G401.6 (cell line): ENCODE data around the gene YPEL1.
"Not testable (repeated sequence)": the region's sequence is repeated elsewhere in the genome, so short reads cannot be mapped to it uniquely, and the experiment has no call there.

Source experiments
- FAIRE-seq: peaks from 2 replicates; lab custom pipeline; 2012; peaks lifted over from hg19 to GRCh38; lab: Jason Lieb, UNC

The YPEL1 gene

GRCh38 chr22:21698430-21699329, 36.9 kb downstream of the YPEL1 start:
- no peak for FAIRE-seq

- FAIRE-seq = no peak
These were observed 37.7 kb downstream of the YPEL1 start for GRCh38 chr22:21697880-21698279.

DNA sequence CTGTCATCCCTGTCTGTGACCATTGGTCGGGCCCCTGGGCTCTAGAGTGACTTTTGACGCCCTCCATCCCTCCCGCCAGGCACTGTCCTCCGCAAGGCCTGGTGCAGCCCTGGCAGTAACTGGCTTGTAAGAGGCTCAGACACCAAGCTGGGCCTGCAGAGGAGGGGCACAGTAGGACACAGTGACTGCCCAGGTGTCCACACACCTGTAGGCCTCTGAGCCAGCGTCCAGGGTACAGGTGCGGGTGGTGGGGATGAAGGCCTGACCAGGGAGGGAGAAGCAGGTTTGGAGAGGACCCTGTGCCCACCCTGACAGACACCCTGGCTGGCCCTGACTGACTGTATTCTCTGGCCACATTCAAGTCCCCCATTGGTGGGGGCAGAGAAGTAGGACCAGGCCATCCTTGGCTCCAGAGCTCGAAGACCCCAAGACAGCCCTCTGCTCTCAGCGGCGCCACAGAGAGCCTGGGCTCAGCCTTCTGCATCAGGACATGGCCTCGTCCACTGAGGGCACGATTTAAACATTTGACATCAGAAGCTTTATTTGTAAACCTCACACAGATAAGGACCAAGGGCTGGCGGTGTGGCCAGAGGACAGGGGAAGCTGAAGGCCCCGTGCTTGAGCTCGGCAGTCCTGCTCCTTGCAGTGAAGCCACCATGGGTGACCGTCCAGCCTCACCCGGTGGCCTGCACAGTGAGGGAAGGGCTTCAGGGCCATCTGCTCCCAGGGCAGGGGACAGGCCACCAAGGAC, 38.4 kb downstream of the YPEL1 start:
- FAIRE-seq = no peak

GRCh38 chr22:21696115-21696514, 39.5 kb downstream of the YPEL1 start:
- no peak for FAIRE-seq

GRCh38 chr22:21695430-21696085, 40.0 kb downstream of the YPEL1 start:
- FAIRE-seq = no peak

GRCh38 chr22:21694795-21695429, 40.7 kb downstream of the YPEL1 start:
- no peak for FAIRE-seq

DNA sequence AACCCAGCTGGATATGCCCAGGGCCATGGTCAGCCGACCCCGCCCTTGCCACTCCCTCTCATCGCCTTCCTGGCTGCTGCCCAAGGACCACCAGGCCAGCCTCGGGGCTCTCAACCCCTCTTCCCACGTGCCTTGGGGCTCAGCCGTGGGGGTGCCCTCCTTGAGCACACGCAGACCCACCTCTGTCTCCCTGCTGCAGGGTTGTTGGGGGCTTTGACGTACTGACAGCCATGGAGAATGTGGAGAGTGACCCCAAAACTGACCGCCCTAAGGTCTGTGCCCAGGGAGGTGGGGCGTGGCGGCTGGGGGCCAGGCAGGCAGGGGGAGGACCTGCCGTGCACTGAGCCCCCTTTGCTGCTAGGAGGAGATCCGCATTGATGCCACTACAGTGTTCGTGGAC, 41.2 kb downstream of the YPEL1 start:
- FAIRE-seq = no peak

DNA sequence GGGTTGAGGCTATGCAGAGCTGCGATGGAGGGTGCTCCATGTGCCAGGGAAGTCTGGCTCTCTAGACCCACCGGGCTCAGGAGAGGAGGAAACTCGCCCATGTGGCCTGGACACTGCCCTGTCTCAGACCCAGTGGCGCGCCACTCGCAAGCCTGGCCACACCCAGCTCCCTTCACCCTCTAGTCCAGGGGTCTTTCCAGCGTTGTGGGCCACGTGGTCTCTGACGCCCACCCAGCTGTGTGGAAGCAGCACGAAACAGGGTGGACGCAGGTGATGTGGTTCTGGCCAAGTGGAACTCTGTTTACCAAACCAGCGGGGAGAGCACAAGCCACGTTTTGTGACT, 41.6 kb downstream of the YPEL1 start:
- no peak for FAIRE-seq

GRCh38 chr22:21693333-21693998, 42.1 kb downstream of the YPEL1 start:
- no peak for FAIRE-seq

- not testable (repeated sequence) for FAIRE-seq
These were observed 42.7 kb downstream of the YPEL1 start for GRCh38 chr22:21692856-21693255.

- FAIRE-seq = no peak
These were observed 43.8 kb downstream of the YPEL1 start for GRCh38 chr22:21691816-21692215.

DNA sequence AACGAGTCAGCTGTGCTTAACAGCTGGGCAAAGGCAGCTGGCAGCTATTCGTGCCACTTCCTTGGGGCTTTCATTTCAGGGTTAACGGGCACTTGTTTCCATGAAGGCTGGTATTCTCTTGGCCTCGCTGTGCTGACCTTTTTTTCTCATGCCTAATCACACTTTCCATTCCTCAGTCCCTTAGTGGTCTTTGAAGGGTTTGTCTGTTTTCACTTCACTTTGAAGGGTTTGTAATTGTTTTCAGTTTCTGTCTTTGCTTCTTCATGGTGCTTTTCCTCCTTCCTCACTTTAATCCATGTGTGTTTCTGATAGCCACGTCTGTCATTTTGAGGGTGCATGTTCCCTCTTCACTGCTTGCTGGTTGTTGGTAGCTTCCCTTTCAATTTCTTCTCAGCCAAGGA, 45.2 kb downstream of the YPEL1 start:
- FAIRE-seq = no peak

DNA sequence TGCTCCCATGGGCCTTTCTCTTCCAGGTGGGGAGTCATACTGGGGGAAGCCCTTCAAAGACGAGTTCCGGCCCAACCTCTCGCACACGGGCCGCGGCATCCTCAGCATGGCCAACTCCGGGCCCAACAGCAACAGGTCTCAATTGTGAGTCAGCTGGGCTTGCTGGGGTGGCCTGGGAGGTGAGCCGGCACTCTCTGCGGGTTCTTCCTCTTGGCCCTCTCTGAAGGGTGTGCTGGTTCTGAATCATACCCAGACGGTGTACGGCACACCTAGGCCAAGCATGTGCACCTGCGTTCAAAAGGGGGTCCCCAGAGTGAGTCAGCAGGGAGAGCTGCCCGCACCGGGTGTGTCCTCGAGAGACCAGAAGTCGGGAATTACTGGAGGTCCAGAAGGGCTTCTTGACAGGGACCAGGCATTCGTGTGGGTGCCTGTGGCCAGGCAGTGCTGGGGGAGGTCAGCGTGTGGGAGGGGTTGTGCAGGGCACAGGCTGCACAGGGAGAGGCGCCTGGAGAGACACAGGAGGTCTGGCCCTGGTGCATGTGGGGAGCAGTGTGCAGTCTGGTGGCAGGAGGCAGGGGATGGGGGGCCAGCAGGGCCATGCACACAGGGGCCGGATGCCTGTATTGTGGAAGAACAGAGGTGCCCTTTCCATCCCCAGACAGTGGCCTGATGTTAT, 46.8 kb downstream of the YPEL1 start:
- FAIRE-seq = no peak

GRCh38 chr22:21688341-21688705, 47.3 kb downstream of the YPEL1 start:
- FAIRE-seq = no peak

DNA sequence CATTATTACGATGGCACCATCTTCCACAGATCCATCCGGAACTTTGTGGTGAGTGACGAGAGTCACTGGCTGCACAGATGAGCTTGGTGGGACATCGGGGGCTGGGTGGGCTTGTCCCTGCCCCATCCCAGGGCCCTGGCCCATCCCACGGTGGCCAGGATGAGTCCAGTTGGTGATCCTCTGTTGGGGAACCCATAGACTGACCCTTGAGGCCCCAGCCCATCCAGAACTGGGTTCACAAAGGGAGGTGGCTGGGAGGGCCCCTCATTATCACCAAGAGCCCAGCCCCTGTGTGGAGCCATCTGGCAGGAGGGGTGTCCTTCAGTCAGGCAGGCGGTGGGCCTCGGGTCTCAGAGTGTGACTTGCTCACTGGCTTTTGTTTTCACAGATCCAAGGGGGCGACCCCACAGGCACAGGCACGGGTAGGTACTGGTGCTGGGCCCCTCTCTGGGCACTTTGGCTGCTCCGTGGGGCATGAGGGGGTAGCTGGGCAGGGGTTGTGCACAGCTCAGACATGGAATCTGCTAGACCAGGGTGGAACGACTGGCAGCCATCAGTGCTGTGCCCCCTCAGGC, 47.8 kb downstream of the YPEL1 start:
- no peak for FAIRE-seq

DNA sequence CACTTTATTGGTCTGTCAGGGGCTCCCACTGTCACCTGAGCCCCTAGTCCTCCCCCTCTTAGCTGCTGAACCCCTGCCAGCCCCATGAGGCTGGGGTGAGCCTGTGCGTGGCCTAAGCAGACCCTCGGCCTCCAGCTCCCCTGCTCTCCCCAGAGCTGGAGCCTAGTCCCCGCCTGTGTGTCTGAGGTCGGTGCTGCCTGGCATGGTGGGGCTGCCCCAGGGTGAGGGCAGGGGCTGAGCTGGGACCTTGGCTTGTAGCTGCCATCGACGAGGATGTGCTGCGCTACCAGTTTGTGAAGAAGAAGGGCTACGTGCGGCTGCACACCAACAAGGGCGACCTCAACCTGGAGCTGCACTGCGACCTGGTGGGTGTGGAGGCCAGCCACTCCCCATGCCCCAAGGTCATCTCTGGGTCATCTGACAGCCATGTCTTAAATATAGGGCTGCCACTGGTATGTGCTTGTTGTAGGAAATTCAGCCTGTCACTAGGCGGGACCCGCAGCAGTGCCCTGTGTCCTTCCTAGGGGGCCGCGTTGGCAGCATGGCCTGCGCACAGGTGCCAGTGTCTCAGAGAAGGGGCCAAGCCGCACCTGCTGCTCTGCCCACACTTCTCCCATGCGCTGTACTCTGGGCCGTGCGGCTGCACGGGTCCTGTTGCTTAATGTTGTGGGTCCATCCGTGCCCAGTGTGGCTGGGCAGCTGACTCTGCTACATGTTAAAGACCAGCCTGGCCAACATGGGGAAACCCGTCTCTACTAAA, 48.8 kb downstream of the YPEL1 start:
- no peak for FAIRE-seq

- no peak for FAIRE-seq
These were observed 49.4 kb downstream of the YPEL1 start for GRCh38 chr22:21686193-21686608.

GRCh38 chr22:21685164-21685513, 50.5 kb downstream of the YPEL1 start:
- no peak for FAIRE-seq

DNA sequence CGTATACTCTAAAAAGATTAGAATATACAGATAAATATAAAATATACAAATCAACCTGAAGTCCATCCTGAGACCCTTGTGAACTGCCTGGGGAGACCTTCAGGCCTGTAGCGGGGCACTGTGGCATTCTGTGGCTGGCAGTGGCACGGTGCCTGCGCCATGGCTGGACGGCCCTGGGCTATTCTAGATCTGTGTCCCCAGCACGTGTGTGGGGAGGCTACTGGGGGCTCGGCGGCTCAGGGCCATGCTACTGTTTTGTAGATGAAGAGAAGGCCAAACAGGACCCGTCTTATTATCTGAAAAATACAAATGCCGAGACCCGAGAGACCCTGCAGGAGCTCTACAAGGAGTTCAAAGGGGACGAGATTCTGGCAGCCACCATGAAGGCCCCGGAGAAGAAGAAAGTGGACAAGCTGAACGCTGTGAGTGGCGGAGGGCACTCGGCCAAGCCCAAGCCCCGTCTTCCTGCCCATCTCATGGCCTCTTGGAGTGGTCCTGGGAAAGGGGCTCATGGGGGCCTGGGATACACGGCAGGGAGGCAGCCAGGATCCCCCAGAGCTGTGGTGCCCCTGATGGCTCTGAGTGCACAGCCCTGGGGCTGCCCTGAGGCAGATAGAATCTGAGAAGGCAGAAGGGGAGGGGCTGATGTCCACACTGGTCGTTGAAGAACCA, 51.0 kb downstream of the YPEL1 start:
- FAIRE-seq = no peak

DNA sequence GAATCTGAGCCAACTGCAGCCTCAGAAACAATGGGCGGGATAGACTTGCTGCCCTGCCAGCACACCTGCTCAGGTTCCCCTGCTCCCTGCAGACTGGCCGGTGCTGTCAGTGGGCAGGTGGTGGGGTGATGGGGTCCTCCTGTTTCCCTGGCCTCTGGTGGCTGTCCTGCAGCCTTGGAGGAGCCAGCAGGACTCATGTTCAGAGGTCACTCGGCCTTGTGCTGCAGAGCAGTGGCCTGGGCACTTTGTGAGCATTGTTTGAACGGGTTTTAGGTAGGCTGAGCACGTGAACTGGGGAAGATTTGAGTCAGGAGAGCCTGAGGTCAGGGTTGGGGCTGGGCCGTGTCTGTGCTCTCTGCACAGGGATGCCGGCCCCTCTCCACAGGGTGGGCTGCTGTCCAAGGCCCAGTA, 52.2 kb downstream of the YPEL1 start:
- FAIRE-seq = no peak
